Smooth muscle cell (in vitro differentiated cells): ENCODE measurements around the gene DDX20. TPM values are rescaled to one million over a fixed set of nuclear protein-coding genes. Genes with fewer than 3 reads are reported as not detected.

Experiments
- DNase-seq: peaks from one replicate; lab custom pipeline; 2025; ENCODE audit not compliant: unreplicated experiment; lab: John Stamatoyannopoulos, UW
- H2AFZ ChIP-seq: fragments of 200-600 bp; sonication (generic); 2 replicates; pipeline ENCODE4 v1.6.0; 2016; ENCODE audit warnings: antibody characterized with exemption, low read depth, mild to moderate bottlenecking
- H3F3A ChIP-seq: fragments of 200-600 bp; sonication (generic); 2 replicates; pipeline ENCODE4 v1.6.0; 2017; ENCODE audit warnings: antibody characterized with exemption, low read depth
- H3K27ac ChIP-seq: fragments of 200-600 bp; sonication (generic); 2 replicates; pipeline ENCODE4 v1.5.1; 2016; ENCODE audit warnings: low read depth, mild to moderate bottlenecking
- H3K27me3 ChIP-seq: fragments of 200-600 bp; sonication (generic); 2 replicates; pipeline ENCODE4 v1.6.1; 2016; ENCODE audit warnings: low read depth, mild to moderate bottlenecking
- H3K36me3 ChIP-seq: fragments of 200-600 bp; sonication (generic); 2 replicates; pipeline ENCODE4 v1.5.1; 2016; ENCODE audit warnings: low read depth
- H3K4me1 ChIP-seq: fragments of 200-600 bp; sonication (generic); 2 replicates; pipeline ENCODE4 v1.5.1; 2016; ENCODE audit warnings: low read depth
- H3K4me2 ChIP-seq: fragments of 200-600 bp; sonication (generic); 2 replicates; pipeline ENCODE4 v1.6.0; 2016; ENCODE audit warnings: mild to moderate bottlenecking
- H3K4me3 ChIP-seq: fragments of 200-600 bp; sonication (generic); 2 replicates; pipeline ENCODE4 v1.5.1; 2016; ENCODE audit warnings: mild to moderate bottlenecking
- H3K79me2 ChIP-seq: fragments of 200-600 bp; sonication (generic); 2 replicates; pipeline ENCODE4 v1.6.0; 2016; ENCODE audit warnings: low read depth, mild to moderate bottlenecking
- H3K9ac ChIP-seq: fragments of 200-600 bp; sonication (generic); 2 replicates; pipeline ENCODE4 v1.6.0; 2016; ENCODE audit warnings: low read depth
- H3K9me3 ChIP-seq: fragments of 200-600 bp; sonication (generic); replicated peaks from 2 replicates; pipeline ENCODE4 v1.5.1; 2016; ENCODE audit warnings: low read depth
- H4K20me1 ChIP-seq: fragments of 200-600 bp; sonication (generic); 2 replicates; pipeline ENCODE4 v1.6.0; 2016; ENCODE audit warnings: low read depth
- CTCF ChIP-seq: fragments of 200-600 bp; sonication (generic); IDR thresholded peaks from 2 replicates; pipeline ENCODE4 v1.5.1; 2017; ENCODE audit warnings: borderline replicate concordance, mild to moderate bottlenecking, antibody characterized with exemption; ENCODE audit not compliant: insufficient read depth, poor library complexity, severe bottlenecking
- WGBS: methylation state at CpG from one replicate; pipeline ENCODE4 v1.1.7; 2016; ENCODE audit warnings: low lambda C conversion rate; 5-methylcytosine and 5-hydroxymethylcytosine counted together
- polyA plus RNA-seq: library from polyadenylated mRNA; unstranded; fragments of >200 nt; fragmentation: Nextera tagmentation; extraction: Ambion mirVana; gene quantifications from 2 replicates; pipeline ENCODE4 v1.2.1, GENCODE V29; 2016
- total RNA-seq: library from RNA; depleted of rRNA; stranded (reverse); fragments of >200 nt; gene quantifications from 2 replicates; pipeline ENCODE4 v1.2.3, GENCODE V29; 2014

DDX20 gene
- total and polyA plus RNA-seq, 2 experiments from 2014 or later, result 8.8 to 20.0 TPM

GRCh38 chr1:111750856-111751255, 4.8 kb upstream of the DDX20 start:
- Histone ChIP-seq H3K4me1 (peaks cover 10% of the 10 kb centered on the region), H4K20me1 (no peaks in the 10 kb centered on the region), H3K4me3 (no peak overlapping the region), H3K9me3 (no peaks in the 10 kb centered on the region), H3K36me3 (no peaks in the 10 kb centered on the region), H2AFZ (no peak overlapping the region), H3K79me2 (no peaks in the 10 kb centered on the region), H3K9ac (no peak overlapping the region), H3K4me2 (no peak overlapping the region), H3K27ac (no peak overlapping the region), H3F3A (no peaks in the 10 kb centered on the region), H3K27me3 (no peaks in the 10 kb centered on the region)
- no peak for DNase-seq
- whole genome bisulfite sequencing, result 95% methylated on average over 2 of the region's 2 CpGs
- TF ChIP-seq CTCF, result no peak

GRCh38 chr1:111751906-111752575, 3.7 kb upstream of the DDX20 start:
- WGBS, result 71% methylated on average over 2 of the region's 2 CpGs
- no peak overlapping the region for H3K4me2 ChIP-seq
- H3K79me2 ChIP-seq, result peaks cover 9% of the 10 kb centered on the region
- H3K27ac ChIP-seq, result no peak overlapping the region
- H3K9me3 ChIP-seq, result no peaks in the 10 kb centered on the region
- TF ChIP-seq CTCF, result no peak
- peaks cover 18% of the 10 kb centered on the region for H3K4me1 ChIP-seq
- H3K27me3 ChIP-seq, result no peaks in the 10 kb centered on the region
- no peak overlapping the region for H2AFZ ChIP-seq
- no peaks in the 10 kb centered on the region for H4K20me1 ChIP-seq
- no peak for DNase-seq
- no peaks in the 10 kb centered on the region for H3K36me3 ChIP-seq
- H3F3A ChIP-seq, result no peaks in the 10 kb centered on the region
- H3K9ac ChIP-seq, result no peak overlapping the region
- no peak overlapping the region for H3K4me3 ChIP-seq

- Histone ChIP-seq H3K4me3 (peak overlapping the region; percentile 91), H3K27ac (peak overlapping the region; percentile 92), H3K4me1 (peaks cover 8% of the 10 kb centered on the region), H3K9me3 (no peaks in the 10 kb centered on the region), H3K79me2 (peaks cover 27% of the 10 kb centered on the region), H4K20me1 (no peaks in the 10 kb centered on the region), H2AFZ (peak overlapping the region; percentile 96), H3F3A (no peaks in the 10 kb centered on the region), H3K27me3 (no peaks in the 10 kb centered on the region), H3K9ac (peak overlapping the region; percentile 94), H3K36me3 (no peaks in the 10 kb centered on the region), H3K4me2 (peak overlapping the region; percentile 94)
- no peak for TF ChIP-seq CTCF
- no peak for DNase-seq
- 1% methylated on average over 11 of the region's 12 CpGs for WGBS
Measured at GRCh38 chr1:111754984-111755330, 744 bp upstream of the DDX20 start.

- peak overlapping the region; percentile 96 for H2AFZ ChIP-seq
- H3K4me3 ChIP-seq, result peak overlapping the region; percentile 91
- H3K9ac ChIP-seq, result peak overlapping the region; percentile 94
- no peak for DNase-seq
- H3K27me3 ChIP-seq, result no peaks in the 10 kb centered on the region
- peaks cover 8% of the 10 kb centered on the region for H3K4me1 ChIP-seq
- no peaks in the 10 kb centered on the region for H3K9me3 ChIP-seq
- H3K36me3 ChIP-seq, result peaks cover 7% of the 10 kb centered on the region
- TF ChIP-seq CTCF, result no peak
- H4K20me1 ChIP-seq, result no peaks in the 10 kb centered on the region
- H3F3A ChIP-seq, result no peaks in the 10 kb centered on the region
- peak overlapping the region; percentile 94 for H3K4me2 ChIP-seq
- peak overlapping the region; percentile 92 for H3K27ac ChIP-seq
- WGBS, result 2% methylated on average over 21 of the region's 35 CpGs
- H3K79me2 ChIP-seq, result peaks cover 27% of the 10 kb centered on the region
Measured at GRCh38 chr1:111756124-111756513, 418 bp downstream of the DDX20 start.
